ENCODE results near the gene ST3GAL5. TPM values are rescaled to one million over a fixed set of nuclear protein-coding genes. Genes with fewer than 3 reads are reported as not detected.

Gene ST3GAL5
- total and polyA plus RNA-seq, 2 experiments from 2014 or later = 11.9 to 12.5 TPM

DNA sequence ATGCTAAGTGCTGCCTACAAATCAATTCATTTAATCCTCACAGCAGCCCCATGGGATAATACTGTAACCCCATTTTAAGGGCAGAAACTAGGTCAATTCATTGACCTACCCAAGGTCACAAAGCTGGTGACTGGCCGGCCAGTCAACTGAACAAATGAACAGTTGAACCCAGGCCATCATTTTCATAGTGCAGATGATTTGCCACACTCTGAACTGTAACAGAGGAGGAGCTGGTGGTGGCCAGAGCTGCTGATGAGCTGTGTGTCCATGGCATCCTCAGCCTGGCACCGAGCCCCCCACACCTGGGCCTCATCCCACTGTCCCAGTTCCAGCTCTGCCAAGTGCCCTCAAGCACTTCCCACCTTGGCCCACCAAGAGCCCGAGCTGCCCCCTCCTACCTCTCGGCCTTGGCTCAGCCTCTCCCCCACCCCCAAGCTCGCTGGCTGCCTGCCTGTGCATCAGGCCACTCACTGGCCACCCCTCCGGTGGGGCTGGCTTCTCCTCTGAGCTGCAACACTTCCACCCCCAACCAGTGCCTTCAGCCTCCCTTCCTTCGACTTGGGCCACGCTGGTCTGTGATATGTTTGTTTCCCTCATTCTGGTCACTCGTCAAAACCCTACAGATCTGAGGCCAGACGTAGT lies 76.6 kb downstream of the ST3GAL5 start:
- Histone ChIP-seq H3K4me3 (no peak overlapping the region), H3K27ac (no peak overlapping the region), H3K27me3 (no peaks in the 10 kb centered on the region), H3K4me1 (ENCODE audit: low read depth) (no peaks in the 10 kb centered on the region), H3K36me3 (no peaks in the 10 kb centered on the region), H3K9me3 (ENCODE audit: low read depth) (no peaks in the 10 kb centered on the region)
- DNase-seq (ENCODE audit: low read depth in 1 of 2, low spot score in 1 of 2) = no peak
- TF ChIP-seq, protein P1, sequence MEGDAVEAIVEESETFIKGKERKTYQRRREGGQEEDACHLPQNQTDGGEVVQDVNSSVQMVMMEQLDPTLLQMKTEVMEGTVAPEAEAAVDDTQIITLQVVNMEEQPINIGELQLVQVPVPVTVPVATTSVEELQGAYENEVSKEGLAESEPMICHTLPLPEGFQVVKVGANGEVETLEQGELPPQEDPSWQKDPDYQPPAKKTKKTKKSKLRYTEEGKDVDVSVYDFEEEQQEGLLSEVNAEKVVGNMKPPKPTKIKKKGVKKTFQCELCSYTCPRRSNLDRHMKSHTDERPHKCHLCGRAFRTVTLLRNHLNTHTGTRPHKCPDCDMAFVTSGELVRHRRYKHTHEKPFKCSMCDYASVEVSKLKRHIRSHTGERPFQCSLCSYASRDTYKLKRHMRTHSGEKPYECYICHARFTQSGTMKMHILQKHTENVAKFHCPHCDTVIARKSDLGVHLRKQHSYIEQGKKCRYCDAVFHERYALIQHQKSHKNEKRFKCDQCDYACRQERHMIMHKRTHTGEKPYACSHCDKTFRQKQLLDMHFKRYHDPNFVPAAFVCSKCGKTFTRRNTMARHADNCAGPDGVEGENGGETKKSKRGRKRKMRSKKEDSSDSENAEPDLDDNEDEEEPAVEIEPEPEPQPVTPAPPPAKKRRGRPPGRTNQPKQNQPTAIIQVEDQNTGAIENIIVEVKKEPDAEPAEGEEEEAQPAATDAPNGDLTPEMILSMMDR (IDR thresholded peaks at IDR 0.05; ENCODE audit: low read depth, low read length) = no peak

DNA sequence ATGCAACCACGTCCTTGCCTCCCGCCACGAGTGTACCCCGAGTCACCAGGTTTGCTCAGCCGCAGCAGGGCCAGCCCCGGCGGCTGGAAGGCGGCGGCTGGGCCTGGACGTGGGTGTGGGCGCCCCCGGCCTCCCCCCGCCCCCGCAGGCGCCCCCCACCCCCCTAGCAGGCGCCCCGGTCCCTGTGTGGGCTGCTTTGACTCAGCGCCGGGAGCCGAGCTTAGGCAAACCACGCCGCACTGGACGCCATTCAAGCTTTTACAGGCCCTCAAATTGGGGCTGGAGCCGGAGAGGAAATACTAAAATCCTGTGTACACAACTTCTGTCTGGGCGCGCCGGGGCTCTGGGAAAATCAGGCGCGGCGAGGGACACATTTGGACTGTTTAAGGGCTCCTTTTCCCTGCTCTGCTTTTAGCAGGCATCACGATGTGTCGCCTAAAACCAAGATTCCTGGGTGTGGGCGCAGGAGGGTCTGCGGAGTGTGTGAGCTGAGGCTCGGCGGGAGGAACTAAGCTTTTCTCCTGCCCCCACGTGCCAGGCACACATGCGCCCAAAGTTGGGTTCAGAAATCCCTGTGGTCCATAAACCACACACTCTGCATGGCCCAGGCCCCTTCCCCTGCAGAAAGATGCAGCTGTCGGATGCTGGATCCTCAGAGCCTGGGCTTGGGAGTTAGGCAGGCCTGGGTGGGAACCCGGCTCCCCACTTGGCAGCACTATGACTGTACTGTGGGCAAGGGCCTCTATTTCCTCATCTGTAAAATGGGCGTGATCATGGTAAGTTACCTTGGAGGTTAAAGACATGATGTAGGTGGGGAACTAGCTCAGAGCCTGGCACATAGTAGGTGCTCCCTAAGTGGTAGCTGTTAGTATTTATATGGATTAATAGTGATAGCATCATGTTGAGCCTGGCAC lies 77.4 kb downstream of the ST3GAL5 start:
- Histone ChIP-seq H3K27ac (no peak overlapping the region), H3K36me3 (no peaks in the 10 kb centered on the region)
- TF ChIP-seq, protein P1 (IDR thresholded peaks at IDR 0.05; ENCODE audit: low read depth, low read length) = no peak

DNA sequence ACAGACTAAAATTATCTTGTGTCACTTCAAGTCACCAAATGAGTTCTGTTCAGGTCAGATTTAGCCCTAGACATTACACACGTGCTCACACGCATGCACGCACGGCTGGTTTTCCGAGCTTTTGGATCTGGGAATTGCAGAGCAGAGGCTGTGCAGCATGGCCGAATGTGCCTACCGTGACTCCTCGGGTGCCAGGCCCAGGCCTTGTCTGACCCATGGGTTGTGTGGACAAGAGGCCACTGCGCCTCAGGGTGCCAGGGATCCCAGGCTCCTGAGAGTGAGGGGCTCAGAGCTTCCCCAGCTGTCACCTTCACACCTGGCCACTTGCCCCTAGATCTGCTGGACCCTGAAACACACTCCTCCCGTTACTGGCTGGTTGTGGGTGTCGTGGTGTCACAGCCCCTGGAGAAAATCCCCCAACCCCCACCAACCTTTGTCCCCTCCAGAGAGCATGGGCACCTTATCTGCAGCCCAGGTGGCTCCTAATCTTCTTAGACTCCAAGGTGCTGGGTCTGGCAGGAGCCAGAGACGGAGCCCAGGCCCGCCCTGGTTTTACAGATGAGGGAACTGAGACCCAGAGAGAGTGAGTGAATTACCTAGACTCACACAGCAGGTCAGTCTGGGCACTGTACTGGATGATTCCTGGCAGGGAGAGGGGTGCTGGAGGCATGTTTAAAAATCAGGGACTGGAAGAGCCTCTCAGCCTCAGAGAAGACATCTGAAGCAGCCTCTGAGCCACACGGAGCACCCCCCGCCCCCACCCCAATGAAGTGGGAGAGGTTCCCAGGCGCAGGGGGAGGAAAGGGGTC lies 78.2 kb downstream of the ST3GAL5 start:
- no peak for DNase-seq (ENCODE audit: low read depth in 1 of 2, low spot score in 1 of 2)
- no peaks in the 10 kb centered on the region for H3K9me3 ChIP-seq (ENCODE audit: low read depth)
- H3K4me1 ChIP-seq (ENCODE audit: low read depth) = no peaks in the 10 kb centered on the region
- no peaks in the 10 kb centered on the region for H3K36me3 ChIP-seq
- TF ChIP-seq, protein P1 (IDR thresholded peaks at IDR 0.05; ENCODE audit: low read depth, low read length) = no peak
- H3K27me3 ChIP-seq = no peaks in the 10 kb centered on the region
- H3K4me3 ChIP-seq = no peak overlapping the region
- H3K27ac ChIP-seq = no peak overlapping the region

More for the DNA sequence above, 77.4 kb downstream of the ST3GAL5 start:
- Histone ChIP-seq H3K9me3 (ENCODE audit: low read depth) (no peaks in the 10 kb centered on the region), H3K4me3 (no peak overlapping the region), H3K4me1 (ENCODE audit: low read depth) (no peaks in the 10 kb centered on the region), H3K27me3 (no peaks in the 10 kb centered on the region)
- DNase-seq (ENCODE audit: low read depth in 1 of 2, low spot score in 1 of 2) = peak in 1 of 2 donors; percentile 67

DNA sequence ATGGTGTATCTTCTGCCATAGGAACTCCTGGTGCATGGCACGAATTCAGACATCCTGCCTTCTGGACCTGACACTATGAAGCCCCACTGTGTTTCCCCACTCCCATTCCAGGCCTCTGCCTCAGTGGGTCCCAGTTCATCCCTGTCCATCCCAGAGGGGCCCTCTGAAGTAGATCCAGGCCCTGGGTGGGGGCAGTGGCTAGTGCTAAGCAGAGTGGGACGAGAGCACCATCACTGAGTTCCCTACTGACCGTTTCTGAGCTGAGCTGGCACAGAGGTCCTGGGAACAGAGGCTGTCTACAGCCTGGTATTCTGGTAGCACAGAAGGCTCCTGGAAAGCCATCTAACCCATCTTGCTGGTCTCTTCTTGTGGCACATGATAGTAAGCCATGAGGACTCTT lies 81.0 kb downstream of the ST3GAL5 start:
- TF ChIP-seq, protein P1 (IDR thresholded peaks at IDR 0.05; ENCODE audit: low read depth, low read length) = no peak
- Histone ChIP-seq H3K4me1 (ENCODE audit: low read depth) (no peaks in the 10 kb centered on the region), H3K9me3 (ENCODE audit: low read depth) (no peaks in the 10 kb centered on the region), H3K27ac (no peak overlapping the region), H3K27me3 (no peaks in the 10 kb centered on the region), H3K4me3 (no peak overlapping the region), H3K36me3 (no peaks in the 10 kb centered on the region)
- no peak for DNase-seq (ENCODE audit: low read depth in 1 of 2, low spot score in 1 of 2)

DNA sequence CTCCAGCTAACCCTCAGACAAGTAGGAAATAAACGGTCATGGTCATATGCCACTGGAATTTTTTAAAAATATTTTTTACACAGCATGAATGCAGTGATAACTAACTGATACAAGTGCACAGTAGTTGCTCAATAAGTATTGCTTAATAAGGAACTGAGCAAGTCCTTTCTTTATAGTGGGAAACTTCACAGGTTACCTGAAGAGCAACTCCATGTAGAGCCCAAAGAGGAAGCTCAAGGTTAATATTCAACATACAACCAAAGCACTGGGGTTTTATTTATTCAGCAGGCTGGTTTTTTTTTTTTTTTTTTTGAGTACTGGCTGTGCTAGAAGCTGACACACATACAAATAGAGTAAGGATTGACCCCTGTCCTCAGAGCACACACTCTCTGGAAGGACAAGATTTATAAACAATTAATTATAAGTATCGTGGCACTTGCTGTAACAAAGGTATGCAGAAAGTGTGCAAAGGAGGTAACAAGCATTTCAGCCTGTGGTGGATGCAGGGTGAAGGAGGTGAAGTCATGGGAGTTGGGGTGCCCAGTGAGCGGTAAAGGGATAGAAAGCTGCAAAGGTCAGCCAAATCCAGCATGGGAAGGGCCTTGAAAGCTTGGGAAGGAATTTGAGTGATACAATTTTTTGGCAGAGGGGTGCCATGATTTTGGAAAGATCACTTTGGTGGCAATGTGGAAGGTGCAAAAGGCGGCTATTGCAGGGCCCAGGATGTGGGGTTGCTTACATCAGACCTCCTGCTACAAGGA lies 82.3 kb downstream of the ST3GAL5 start:
- Histone ChIP-seq H3K9me3 (ENCODE audit: low read depth) (no peaks in the 10 kb centered on the region), H3K4me3 (no peak overlapping the region), H3K27me3 (no peaks in the 10 kb centered on the region), H3K36me3 (no peaks in the 10 kb centered on the region), H3K27ac (no peak overlapping the region), H3K4me1 (ENCODE audit: low read depth) (no peaks in the 10 kb centered on the region)
- peak in 1 of 2 donors; percentile 34 for DNase-seq (ENCODE audit: low read depth in 1 of 2, low spot score in 1 of 2)
- TF ChIP-seq, protein P1 (IDR thresholded peaks at IDR 0.05; ENCODE audit: low read depth, low read length) = no peak

All from cardiac muscle cell (in vitro differentiated cells and primary cell).